Mesenchymal stem cell (in vitro differentiated cells and primary cell): ENCODE measurements around the gene CILP.

Experiments
- DNase-seq: peaks from one replicate; pipeline ENCODE4 v3.0.0-alpha.2; 2013
- H2AFZ ChIP-seq: one replicate; pipeline ENCODE4 v1.6.1; 2013; ENCODE audit warnings: low read depth, mild to moderate bottlenecking, control low read depth, inconsistent platforms, low read length, moderate library complexity
- H2AK5ac ChIP-seq: 2 replicates; pipeline ENCODE4 v1.6.1; 2013; ENCODE audit warnings: low read length, moderate library complexity, mild to moderate bottlenecking, inconsistent platforms; ENCODE audit not compliant: severe bottlenecking
- H2BK120ac ChIP-seq: one replicate; pipeline ENCODE4 v1.6.1; 2013; ENCODE audit warnings: low read depth, mild to moderate bottlenecking, inconsistent platforms, low read length, moderate library complexity
- H2BK12ac ChIP-seq, 2 experiments: one replicate each; pipeline ENCODE4 v1.6.1; 2013; ENCODE audit warnings: inconsistent platforms in 2 of 2, low read length in 2 of 2, mild to moderate bottlenecking in 2 of 2, moderate library complexity in 2 of 2, control low read depth in 1 of 2
- H2BK15ac ChIP-seq: one replicate; pipeline ENCODE4 v1.6.1; 2013; ENCODE audit warnings: mild to moderate bottlenecking, low read depth, inconsistent platforms; ENCODE audit not compliant: poor library complexity, severe bottlenecking
- H2BK5ac ChIP-seq: 2 replicates; pipeline ENCODE4 v1.6.1; 2013; ENCODE audit warnings: low read depth, mild to moderate bottlenecking, low read length, control low read depth, inconsistent platforms; ENCODE audit not compliant: poor library complexity, severe bottlenecking
- H3K14ac ChIP-seq, 2 experiments: one replicate each; pipeline ENCODE4 v1.6.1; 2013; ENCODE audit warnings: inconsistent platforms in 2 of 2, low read length in 2 of 2, control low read depth in 1 of 2, mild to moderate bottlenecking in 1 of 2, moderate library complexity in 1 of 2
- H3K18ac ChIP-seq, 2 experiments: one replicate each; pipeline ENCODE4 v1.6.1; 2013; ENCODE audit warnings: inconsistent platforms in 2 of 2, low read length in 2 of 2, control low read depth in 1 of 2, low read depth in 1 of 2, mild to moderate bottlenecking in 1 of 2
- H3K23ac ChIP-seq, 2 experiments: one replicate each; pipeline ENCODE4 v1.6.1; 2013; ENCODE audit warnings: inconsistent platforms in 2 of 2, low read length in 2 of 2, mild to moderate bottlenecking in 2 of 2, moderate library complexity in 2 of 2, control low read depth in 1 of 2
- H3K27ac ChIP-seq: 2 replicates; pipeline ENCODE4 v1.5.1; 2013; ENCODE audit warnings: mild to moderate bottlenecking, moderate library complexity, low read length, control low read depth, inconsistent platforms; ENCODE audit not compliant: poor library complexity, severe bottlenecking
- H3K27me3 ChIP-seq, 2 experiments: 2 replicates each; pipeline versions ENCODE4 v1.6.1 to v1.7.0; 2013; ENCODE audit warnings: low read length in 2 of 2, mild to moderate bottlenecking in 2 of 2, moderate library complexity in 2 of 2, control low read depth in 1 of 2, inconsistent platforms in 1 of 2; ENCODE audit not compliant: control insufficient read depth in 1 of 2, insufficient read depth in 1 of 2
- H3K36me3 ChIP-seq, 2 experiments: 2 replicates each; pipeline versions ENCODE4 v1.6.1 to v1.7.0; 2013; ENCODE audit warnings: low read length in 2 of 2, control low read depth in 1 of 2, inconsistent platforms in 1 of 2, low read depth in 1 of 2, mild to moderate bottlenecking in 1 of 2; ENCODE audit not compliant: insufficient read depth in 2 of 2, control insufficient read depth in 1 of 2
- H3K4ac ChIP-seq, 2 experiments: one replicate each; pipeline ENCODE4 v1.6.1; 2013; ENCODE audit warnings: inconsistent platforms in 2 of 2, low read length in 2 of 2, mild to moderate bottlenecking in 2 of 2, moderate library complexity in 2 of 2, control low read depth in 1 of 2, low read depth in 1 of 2
- H3K4me1 ChIP-seq: 2 replicates; pipeline ENCODE4 v1.6.1; 2013; ENCODE audit warnings: low read depth, low read length, control low read depth; ENCODE audit not compliant: control insufficient read depth, insufficient read depth
- H3K4me2 ChIP-seq: 2 replicates; pipeline ENCODE4 v1.6.1; 2013; ENCODE audit warnings: low read length, mild to moderate bottlenecking, inconsistent platforms; ENCODE audit not compliant: poor library complexity, severe bottlenecking
- H3K4me3 ChIP-seq, 2 experiments: 2 replicates each; pipeline versions ENCODE4 v1.5.1 to v1.7.0; 2013; ENCODE audit warnings: low read length in 2 of 2, mild to moderate bottlenecking in 2 of 2, control low read depth in 1 of 2, low read depth in 1 of 2; ENCODE audit not compliant: insufficient read depth in 1 of 2
- H3K79me1 ChIP-seq: replicated peaks from 2 replicates; pipeline ENCODE4 v1.6.1; 2013; ENCODE audit warnings: mild to moderate bottlenecking, control low read depth, low read length, inconsistent platforms; ENCODE audit not compliant: poor library complexity, severe bottlenecking
- H3K9ac ChIP-seq: 2 replicates; pipeline ENCODE4 v1.7.0; 2013; ENCODE audit warnings: mild to moderate bottlenecking, low read length, moderate library complexity
- H3K9me3 ChIP-seq: 2 replicates; pipeline ENCODE4 v1.7.0; 2013; ENCODE audit warnings: mild to moderate bottlenecking, low read length; ENCODE audit not compliant: control insufficient read depth
- H4K8ac ChIP-seq: one replicate; pipeline ENCODE4 v1.6.1; 2013; ENCODE audit warnings: inconsistent platforms, mild to moderate bottlenecking, low read length, moderate library complexity
- H4K91ac ChIP-seq: one replicate; pipeline ENCODE4 v1.6.1; 2013; ENCODE audit warnings: mild to moderate bottlenecking, low read length, inconsistent platforms
- WGBS: methylation state at CpG from one replicate; pipeline ENCODE4 v1.1.7; 2013; ENCODE audit warnings: mixed read lengths; 5-methylcytosine and 5-hydroxymethylcytosine counted together

CILP gene

DNA sequence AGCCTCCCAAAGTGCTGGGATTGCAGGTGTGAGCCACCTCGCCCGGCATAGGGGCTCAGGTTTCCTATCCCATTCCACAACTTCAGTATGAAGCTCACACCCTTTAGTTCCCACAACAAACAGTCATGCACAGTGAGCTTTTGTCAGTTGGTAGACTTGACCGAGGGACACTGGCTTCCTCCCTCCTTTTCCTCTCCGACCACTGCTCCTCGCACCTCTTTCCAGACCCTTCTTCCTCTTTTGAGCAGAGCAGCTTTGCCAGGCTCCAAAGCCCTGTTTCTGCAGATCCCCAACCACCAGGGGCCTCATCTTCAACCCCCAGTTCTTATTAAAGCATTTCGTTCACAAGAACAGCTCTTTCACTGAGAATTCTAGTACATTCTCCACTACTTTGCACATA, 12.7 kb upstream of the CILP start:
- Histone ChIP-seq H3K23ac (no peak overlapping the region), H3K18ac (no peak overlapping the region), H3K4ac (no peak overlapping the region), H2BK12ac (no peak overlapping the region), H3K27ac (no peak overlapping the region), H3K9me3 (no peaks in the 10 kb centered on the region), H3K4me2 (no peak overlapping the region), H3K27me3 (no peaks in the 10 kb centered on the region), H3K4me1 (peaks cover 4% of the 10 kb centered on the region), H3K9ac (no peak overlapping the region), H3K79me1 (no peaks in the 10 kb centered on the region), H3K36me3 (no peaks in the 10 kb centered on the region), H3K14ac (no peak overlapping the region), H2BK120ac (no peak overlapping the region), H2BK15ac (no peak overlapping the region), H2BK5ac (no peak overlapping the region), H4K91ac (no peak overlapping the region), H2AK5ac (no peak overlapping the region), H4K8ac (no peak overlapping the region), H3K4me3 (no peak overlapping the region), H2AFZ (no peak overlapping the region)
- 90% methylated on average over 5 of the region's 6 CpGs for WGBS
- no peak for DNase-seq

DNA sequence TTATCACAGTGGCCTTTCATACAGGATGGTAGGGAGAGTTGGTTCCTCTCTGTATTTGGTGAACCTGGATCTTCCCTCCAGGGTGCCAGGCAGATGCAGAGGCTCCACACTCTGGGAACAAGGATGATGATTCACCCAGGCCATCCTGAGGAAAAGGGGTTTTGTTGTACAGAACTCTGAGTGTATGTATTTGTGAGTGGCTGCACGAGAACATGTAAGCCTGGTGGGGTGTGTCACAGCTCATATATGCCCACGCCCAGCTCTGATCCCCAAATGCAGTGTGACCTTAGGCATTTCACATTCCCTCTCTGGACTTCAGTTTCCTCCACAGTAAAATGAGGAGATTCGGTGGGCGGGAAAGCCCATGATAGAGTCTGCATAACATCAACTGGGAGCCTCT, 11.6 kb upstream of the CILP start:
- Histone ChIP-seq H2BK5ac (no peak overlapping the region), H3K9me3 (no peaks in the 10 kb centered on the region), H2BK12ac (no peak overlapping the region), H3K27ac (no peak overlapping the region), H3K14ac (no peak overlapping the region), H2AFZ (no peak overlapping the region), H3K4me2 (no peak overlapping the region), H3K4ac (no peak overlapping the region), H3K79me1 (no peaks in the 10 kb centered on the region), H3K9ac (no peak overlapping the region), H3K27me3 (no peaks in the 10 kb centered on the region), H3K4me1 (peaks cover 4% of the 10 kb centered on the region), H2BK120ac (no peak overlapping the region), H2AK5ac (no peak overlapping the region), H3K36me3 (no peaks in the 10 kb centered on the region), H2BK15ac (no peak overlapping the region), H4K8ac (no peak overlapping the region), H3K23ac (no peak overlapping the region), H4K91ac (no peak overlapping the region), H3K18ac (no peak overlapping the region), H3K4me3 (no peak overlapping the region)
- no peak for DNase-seq
- 82% methylated on average over 4 of the region's 4 CpGs for WGBS

DNA sequence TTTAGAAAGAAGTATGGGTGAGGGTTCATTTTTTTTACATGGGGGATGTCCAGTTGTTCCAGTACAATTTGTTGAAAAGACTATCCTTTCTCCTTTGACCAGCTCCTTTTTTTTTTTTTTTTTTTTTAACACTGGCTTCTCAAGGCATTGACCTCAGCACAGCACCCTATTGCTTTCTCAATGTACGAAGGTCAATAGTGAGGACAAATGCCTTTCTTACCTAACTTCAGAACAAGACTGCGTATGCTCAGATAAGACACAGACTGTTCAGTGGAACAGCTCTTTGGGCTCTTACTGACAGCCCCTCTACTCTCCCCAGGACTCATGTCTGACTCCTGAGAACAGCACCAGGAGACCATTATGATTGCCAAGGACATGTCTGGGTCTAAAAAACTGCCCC, 10.4 kb upstream of the CILP start:
- Histone ChIP-seq H4K8ac (no peak overlapping the region), H3K9ac (no peak overlapping the region), H3K27me3 (no peaks in the 10 kb centered on the region), H2AFZ (no peak overlapping the region), H3K4me1 (peaks cover 2% of the 10 kb centered on the region), H3K79me1 (no peaks in the 10 kb centered on the region), H3K4me3 (no peak overlapping the region), H2BK120ac (no peak overlapping the region), H3K9me3 (no peaks in the 10 kb centered on the region), H3K18ac (no peak overlapping the region), H3K36me3 (no peaks in the 10 kb centered on the region), H3K23ac (no peak overlapping the region), H2BK15ac (no peak overlapping the region), H3K4ac (no peak overlapping the region), H2AK5ac (no peak overlapping the region), H2BK12ac (no peak overlapping the region), H3K4me2 (no peak overlapping the region), H4K91ac (no peak overlapping the region), H2BK5ac (no peak overlapping the region), H3K27ac (no peak overlapping the region), H3K14ac (no peak overlapping the region)
- DNase-seq: no peak
- WGBS: 96% methylated on average over 2 of the region's 2 CpGs

DNA sequence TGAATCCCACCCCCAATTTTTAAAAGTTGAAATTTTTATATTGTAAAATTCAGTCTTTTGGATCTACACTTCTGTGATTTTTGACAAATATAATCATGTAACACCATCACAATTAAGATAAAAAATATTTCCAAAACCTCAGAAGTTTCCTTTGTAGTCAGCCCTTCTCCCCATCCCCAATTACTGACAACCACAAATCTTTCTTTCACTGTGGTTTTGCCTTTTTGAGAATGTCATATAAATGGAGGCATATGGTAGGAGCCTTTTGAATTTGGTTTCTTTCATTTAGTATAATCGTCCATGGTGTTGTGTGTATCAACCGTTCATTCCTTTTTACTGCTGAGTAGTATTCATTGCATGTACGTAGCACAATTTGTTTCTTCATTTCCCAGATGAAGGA, 7.9 kb upstream of the CILP start:
- H3K36me3 ChIP-seq: no peaks in the 10 kb centered on the region
- no peak overlapping the region for H3K18ac ChIP-seq
- H3K4ac ChIP-seq: no peak overlapping the region
- H3K27ac ChIP-seq: no peak overlapping the region
- no peaks in the 10 kb centered on the region for H3K9me3 ChIP-seq
- no peak overlapping the region for H3K23ac ChIP-seq
- H2BK12ac ChIP-seq: no peak overlapping the region
- H2BK120ac ChIP-seq: no peak overlapping the region
- no peak overlapping the region for H4K8ac ChIP-seq
- no peak overlapping the region for H3K4me3 ChIP-seq
- H3K4me1 ChIP-seq: peaks cover 2% of the 10 kb centered on the region
- no peak overlapping the region for H2BK5ac ChIP-seq
- WGBS: 97% methylated on average over 3 of the region's 3 CpGs
- no peak overlapping the region for H4K91ac ChIP-seq
- H3K4me2 ChIP-seq: no peak overlapping the region
- no peak overlapping the region for H2AK5ac ChIP-seq
- no peak overlapping the region for H2AFZ ChIP-seq
- H3K27me3 ChIP-seq: no peaks in the 10 kb centered on the region
- H3K9ac ChIP-seq: no peak overlapping the region
- no peak overlapping the region for H2BK15ac ChIP-seq
- no peak for DNase-seq
- H3K14ac ChIP-seq: no peak overlapping the region
- H3K79me1 ChIP-seq: no peaks in the 10 kb centered on the region
